Transverse colon (tissue), 4 donors: Measurements from ENCODE around the gene RPS6KA2.

ENCODE experiments used
- CTCF ChIP-seq, 5 experiments: fragments of 200-600 bp in 3 of 5; fragments of 450-650 bp in 2 of 5; sonication (generic) in 3 of 5; IDR thresholded peaks; 1 replicate in 2 of 5; 2 replicates in 3 of 5; pipeline ENCODE4 v1.5.1; 2016 to 2017; ENCODE audit warnings: antibody characterized with exemption in 5 of 5, inconsistent platforms in 3 of 5, mild to moderate bottlenecking in 2 of 5, moderate library complexity in 1 of 5
- POLR2AphosphoS5 ChIP-seq, 3 donors: sonication (generic); formaldehyde crosslinking; IDR thresholded peaks; one replicate each; pipeline ENCODE4 v1.6.1; 2016; ENCODE audit warnings: antibody characterized with exemption in 3 of 3

- TF ChIP-seq CTCF (IDR thresholded peaks at IDR 0.05) = no peak
- no peak for TF ChIP-seq POLR2AphosphoS5 (IDR thresholded peaks at IDR 0.05)
These were observed 123.0 kb downstream of the RPS6KA2 start for GRCh38 chr6:166504100-166504499.
